HG03354 (cell line): ENCODE results near the gene SORD.
"Not testable (repeated sequence)": the region's sequence is repeated elsewhere in the genome, so short reads cannot be mapped to it uniquely, and the experiment has no call there.

Source experiments
- ATAC-seq: cut with Tn5 transposase; IDR thresholded peaks from one replicate; pipeline ENCODE4 v1.9.1; 2021; ENCODE audit warnings: mild to moderate bottlenecking; ENCODE audit not compliant: unreplicated experiment, poor library complexity, severe bottlenecking

The SORD gene

DNA sequence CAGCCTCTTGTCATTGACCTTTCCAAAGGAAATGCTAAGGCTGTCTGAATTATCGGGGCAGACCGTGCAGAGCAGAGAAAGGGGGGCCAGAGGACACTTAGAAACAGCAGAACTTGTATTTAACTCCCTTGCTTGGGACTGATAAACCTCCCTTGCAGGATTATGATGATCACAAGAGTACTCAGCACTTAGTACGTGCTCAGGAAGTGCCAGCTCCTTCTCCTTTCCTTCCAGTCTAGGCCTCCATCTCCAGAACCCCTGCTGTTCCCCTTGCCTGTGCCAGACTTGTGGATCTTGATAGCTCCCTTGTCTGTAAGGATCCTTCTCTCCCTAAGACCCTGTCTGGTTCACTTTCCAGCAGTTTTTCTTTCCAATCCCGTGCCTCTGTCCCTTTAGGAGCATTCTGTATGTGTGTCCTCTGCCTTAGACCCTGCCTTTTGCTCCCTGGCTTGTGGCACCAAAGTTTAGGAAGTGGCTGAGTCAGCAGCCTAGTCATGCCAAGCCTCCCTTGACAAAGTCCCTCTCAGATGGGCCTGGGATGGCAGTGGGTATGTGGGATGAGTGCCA lies 747 bp downstream of the SORD start:
- peak; percentile 5 for ATAC-seq

DNA sequence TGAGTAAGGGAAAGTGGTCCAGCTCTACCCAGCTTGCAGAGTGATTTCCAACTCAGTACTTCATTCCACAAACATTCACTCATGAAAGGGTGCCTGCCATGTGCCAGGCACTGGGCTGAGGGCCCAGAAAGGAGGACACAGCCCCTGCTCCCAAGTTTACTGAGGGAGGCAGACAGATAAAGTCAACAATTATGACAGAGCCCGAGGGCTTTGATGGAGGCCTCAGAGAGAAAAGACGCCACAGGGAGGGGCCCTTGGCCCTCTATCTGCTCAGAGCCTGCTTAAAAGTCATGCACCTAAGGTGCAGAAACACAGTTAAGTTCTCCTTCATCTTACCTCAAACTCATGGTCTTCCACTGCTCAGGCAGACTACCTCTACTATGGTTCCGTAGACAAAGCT lies 1.7 kb downstream of the SORD start:
- not testable (repeated sequence) for ATAC-seq

DNA sequence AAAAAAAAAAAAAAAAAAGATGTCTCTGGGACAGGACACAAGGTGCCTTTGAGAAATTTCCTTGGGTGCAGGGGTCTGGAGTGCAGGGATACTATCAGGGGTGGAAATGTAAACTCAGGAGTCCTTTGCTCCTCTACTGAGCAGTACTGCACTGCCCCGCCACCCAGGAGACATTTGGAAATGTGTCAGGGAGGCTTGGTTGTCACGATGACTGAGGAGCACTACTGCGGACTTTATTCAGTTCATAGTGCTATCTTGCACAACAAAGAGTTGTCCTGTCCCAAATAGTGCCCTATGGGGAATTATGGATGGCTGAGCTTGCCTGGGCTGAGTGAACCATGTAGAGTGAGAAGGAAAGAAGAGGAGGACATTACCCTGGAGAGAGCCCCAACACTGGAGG lies 2.6 kb downstream of the SORD start:
- not testable (repeated sequence) for ATAC-seq

DNA sequence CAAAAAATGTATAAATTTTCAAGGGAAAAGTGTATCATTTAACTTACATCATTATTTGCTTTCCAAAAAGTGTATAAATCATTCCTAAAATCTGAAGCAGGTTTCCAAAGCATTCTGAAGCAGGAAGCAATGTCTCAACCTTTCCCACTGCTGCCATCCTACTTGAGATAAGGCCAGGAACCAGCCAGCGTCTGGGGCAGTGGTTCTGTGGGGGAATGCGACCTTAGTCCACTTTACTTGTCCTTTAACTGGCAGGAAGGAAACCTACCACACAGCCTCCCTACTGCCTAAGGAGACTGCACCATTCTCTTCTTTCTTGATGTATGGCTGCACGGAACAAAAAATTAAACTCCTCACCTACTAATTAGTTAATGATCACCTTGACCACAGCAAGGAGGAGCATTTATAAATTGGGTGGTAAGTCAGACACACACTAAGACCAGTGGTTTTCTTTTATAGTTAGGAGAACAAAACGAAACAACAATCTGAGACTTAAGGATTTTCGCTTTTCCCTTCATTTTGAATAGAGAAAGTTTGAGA lies 3.7 kb downstream of the SORD start:
- ATAC-seq = no peak

DNA sequence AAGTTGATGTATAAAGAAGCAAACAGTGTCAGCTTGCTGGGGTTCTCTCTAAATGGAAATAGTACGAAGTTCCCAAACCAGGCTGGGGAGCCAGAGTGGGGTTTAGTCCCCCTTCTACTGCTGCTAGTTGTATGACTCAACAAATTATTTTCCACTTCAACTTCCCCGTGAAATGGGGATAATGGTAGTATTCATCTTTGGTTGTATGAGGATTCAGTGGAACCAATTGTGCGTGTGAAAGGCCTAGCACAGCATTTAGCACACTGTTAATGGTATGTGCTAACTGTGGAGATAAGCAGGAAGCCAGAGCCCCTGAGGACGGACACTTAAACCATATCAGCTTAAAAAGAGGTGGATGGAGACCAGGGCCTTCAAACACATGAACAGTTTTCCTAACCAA lies 4.2 kb downstream of the SORD start:
- ATAC-seq = no peak

DNA sequence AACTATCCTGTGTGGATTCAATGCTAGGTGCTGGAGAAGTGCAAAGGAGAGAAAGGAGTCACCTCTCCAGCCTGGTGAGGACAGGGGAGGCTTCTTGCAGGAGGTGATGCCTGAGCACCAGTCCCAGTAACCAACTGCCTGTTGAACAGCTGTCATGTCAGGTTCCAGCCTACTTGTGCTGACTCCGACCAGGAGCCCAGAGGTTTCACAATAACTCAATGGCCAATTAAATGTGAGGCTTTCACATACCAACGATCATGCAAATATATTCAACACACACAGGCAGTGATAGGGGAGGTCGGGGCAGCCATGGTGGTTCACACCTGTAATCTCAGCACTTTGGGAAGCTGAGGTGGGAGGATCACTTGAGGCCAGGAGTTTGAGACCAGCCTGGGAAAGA lies 7.7 kb downstream of the SORD start:
- ATAC-seq = peak; percentile 66

DNA sequence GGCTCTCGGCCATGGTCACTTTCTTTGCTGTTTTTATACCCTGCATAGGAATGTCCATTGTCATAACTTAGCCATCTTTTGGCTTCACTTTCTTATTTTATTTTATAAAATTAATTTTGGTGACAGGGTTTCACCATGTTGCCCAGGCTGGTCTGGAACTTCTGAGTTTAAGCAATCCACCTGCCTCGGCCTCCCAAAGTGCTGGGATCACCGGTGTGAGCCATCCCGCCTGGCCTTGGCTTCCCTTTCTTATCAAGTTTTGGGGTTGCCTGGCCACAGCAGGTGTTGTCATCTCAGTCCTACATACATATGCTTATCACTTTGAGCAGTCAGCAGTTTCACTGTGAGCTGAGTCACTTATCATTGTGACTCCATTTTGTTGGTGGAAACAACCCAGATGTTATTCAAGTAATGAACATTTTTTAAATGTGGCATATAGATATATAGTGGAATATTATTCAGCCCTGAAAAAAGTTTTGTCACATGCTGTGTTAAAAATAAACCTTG lies 8.6 kb downstream of the SORD start:
- ATAC-seq = not testable (repeated sequence)

DNA sequence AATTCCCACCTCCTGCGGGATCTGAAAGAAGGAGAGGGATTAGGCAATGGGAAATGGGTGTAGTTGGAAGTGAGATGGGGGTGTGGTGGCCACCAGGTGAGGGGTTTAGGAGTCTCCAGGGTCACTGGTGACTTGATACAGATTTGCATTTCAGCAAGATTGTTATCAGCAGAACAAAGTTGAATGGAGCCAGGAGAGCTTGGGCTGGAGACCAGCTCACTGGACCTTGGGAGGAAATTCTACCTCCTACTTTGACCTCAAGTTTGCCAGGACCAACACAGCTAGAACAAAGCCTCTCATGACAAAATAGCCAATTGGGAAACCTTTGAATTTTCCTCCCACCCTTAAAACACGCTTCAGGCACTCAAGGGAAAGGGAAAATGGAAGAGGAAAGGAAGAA lies 9.5 kb downstream of the SORD start:
- not testable (repeated sequence) for ATAC-seq

DNA sequence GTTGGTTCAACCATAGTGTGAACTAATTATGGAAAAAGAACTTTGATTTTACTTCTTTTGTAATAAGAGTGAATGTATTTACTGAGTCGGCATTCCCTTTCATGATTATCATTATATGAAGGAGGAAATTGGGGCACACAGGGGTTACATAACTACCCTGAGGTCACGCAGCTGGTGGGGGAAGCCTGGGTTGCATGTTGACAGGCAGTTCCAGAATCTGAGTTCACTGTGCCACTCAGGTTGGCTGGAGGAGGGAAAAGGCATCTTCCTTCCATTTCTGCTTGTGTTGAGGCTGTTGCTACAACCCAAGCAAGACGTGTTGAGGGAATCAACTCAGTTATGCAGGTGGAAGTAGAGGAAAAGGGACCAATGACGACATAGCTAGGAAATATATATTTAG lies 11.1 kb downstream of the SORD start:
- ATAC-seq = not testable (repeated sequence)

DNA sequence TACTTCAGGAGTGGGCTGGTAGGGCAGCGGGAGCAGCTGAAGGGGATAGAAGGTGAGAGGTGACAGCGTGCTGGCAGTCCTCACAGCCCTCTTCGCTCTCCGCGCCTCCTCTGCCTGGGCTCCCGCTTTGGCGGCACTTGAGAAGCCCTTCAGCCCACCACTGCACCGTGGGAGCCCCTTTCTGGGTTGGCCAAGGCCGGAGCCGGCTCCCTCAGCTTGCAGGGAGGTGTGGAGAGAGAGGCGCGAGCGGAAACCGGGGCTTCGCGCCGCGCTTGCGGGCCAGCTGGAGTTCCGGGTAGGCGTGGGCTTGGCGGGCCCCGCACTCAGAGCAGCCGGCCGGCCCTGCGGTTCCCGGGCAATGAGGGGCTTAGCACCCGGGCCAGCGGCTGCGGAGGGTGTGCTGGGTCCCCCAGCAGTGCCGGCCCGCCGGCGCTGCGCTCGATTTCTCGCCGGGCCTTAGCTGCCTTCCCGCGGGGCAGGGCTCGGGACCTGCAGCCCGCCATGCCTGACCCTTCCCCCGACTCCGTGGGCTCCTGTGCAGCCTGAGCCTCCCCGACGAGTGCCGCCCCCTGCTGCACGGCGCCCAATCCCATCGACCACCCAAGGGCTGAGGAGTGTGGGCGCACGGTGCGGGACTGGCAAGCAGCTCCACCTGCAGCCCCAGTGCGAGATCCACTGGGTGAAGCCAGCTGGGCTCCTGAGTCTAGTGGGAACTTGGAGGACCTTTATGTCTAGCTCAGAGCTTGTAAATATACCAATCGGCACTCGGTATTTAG lies 11.8 kb downstream of the SORD start:
- ATAC-seq = not testable (repeated sequence)

DNA sequence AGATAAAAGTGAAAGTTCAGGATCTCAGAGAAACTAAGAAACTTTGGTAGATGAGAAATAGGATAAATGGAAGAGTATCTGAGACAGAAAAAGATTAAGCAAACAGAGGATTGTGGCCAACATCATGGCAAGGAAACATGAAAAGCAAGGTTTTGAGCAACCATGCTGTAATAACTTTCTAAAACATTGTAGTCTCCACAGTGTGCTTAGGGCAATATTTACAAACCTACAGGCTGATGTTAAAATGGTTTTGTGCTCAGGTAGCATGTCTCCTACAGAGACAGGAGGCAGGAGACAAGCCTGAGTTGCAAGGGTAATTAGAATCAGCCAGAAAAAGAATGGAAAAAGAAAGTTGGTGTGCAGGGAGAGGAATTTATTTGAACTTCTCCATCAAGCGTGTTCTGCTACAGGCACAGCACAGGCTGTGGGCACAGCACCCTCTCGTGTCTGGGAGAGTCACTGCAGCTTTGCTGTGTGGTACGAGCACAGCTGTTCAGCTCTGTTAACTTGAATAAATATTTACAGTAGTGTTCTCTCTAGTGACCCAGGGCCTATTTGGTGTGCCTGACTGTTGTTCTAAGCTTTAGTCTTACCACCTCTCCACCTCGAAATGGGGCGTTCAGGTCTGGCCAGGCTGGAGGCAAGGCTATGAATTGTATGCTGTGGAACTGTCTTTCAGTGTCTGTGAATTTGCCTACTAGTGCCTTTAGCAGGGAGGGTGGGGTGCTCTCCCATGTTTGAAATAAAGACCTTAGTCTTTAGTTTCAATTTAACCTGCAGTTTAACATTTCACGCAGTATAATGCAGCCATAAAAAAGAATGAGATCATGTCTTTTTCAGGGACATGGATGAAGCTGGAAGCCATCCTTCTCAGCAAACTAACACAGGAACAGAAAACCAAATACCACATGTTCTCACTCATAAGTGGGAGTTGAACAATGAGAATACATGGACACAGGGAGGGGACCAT lies 14.1 kb downstream of the SORD start:
- ATAC-seq = peak; percentile 92

DNA sequence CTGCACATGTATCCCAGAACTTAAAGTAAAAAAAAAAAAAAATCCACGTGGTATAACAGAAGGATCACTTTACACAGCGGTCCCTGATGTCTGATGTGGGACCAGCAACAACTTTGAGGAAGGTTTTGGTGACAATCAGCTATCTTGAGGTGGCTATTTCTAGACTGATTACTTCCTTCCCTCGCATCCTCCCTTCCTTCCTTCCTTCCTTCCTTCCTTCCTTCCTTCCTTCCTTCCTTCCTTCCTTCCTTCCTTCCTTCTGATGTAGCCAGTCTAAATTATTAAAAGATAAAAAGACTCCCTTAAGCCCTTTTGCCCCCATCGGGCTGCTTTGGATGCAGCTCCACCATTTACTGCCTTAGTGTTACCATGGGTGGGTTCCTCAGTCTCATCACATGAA lies 14.9 kb downstream of the SORD start:
- no peak for ATAC-seq

DNA sequence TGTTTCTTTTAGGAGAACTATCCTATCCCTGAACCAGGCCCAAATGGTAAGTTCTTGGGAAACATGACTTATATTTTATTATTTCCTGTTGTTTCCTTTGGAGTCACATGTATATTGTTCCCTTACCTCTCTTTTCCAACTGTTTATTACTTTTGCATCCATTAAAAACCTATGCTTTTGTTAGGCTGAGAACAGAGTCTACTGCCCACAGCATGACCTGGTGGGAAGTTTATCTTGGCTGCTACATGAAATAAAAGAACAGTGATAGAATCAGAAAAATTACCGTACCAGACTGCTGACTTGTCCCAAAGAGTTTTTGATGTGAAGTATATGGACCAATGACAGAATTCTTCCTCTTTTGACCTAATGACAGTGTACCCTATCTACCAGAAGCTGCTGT lies 17.4 kb downstream of the SORD start:
- not testable (repeated sequence) for ATAC-seq

DNA sequence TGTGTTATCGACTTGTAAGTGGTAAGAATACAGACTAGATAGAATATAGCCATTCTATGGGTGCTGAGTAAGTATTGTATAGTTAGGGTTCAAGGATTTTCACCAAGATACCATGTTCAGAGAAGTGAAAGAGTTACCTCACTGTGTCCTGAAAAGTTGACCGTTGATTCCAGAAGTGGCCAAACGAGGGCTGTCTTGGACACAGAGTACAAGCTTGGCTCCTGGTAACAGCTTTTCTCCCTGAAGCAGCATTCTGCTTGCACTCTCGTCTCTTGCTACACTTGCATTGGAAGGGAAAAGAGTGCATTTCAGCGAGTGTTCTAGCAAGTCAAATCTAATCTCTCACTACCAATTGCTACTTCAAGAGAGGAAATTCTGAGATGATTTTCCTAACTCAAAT lies 18.5 kb downstream of the SORD start:
- ATAC-seq = not testable (repeated sequence)

DNA sequence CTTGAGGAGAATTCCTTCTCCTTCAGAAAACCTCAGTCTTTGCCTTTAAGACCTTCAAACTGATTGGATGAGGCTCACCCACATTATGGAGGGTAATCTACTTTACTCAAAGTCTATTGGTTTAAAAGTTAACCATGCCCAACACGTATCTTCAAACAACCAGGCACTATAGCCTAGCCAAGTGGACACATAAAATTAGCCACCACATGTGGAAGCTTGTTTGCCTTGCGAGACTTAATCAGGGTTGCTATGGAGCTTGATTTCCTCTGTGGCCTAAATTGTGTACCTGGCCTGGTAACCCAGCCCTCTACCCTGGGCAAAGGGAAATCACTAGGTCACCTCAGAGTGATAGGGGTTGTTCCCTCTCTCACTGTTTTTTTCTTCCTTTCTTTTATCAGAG lies 19.9 kb downstream of the SORD start:
- ATAC-seq = not testable (repeated sequence)

DNA sequence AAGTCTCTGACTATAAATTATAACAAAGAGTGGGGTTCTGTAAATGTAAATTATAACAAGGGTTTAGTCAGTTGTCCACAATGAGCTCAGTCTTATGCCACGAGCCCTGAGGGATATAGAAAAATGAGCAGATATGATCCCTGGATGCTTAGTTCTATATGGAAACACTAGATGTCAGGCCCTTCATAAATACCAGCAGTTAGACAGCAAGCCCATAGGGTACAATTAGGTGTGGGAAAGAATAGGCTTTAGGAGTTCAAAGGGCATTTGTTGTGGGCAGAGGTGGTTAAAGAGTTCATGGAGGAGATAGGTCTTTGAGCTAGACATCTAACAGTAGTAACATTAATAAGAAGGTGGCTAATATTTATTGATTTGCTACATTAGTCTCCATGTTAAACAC lies 21.3 kb downstream of the SORD start:
- not testable (repeated sequence) for ATAC-seq

DNA sequence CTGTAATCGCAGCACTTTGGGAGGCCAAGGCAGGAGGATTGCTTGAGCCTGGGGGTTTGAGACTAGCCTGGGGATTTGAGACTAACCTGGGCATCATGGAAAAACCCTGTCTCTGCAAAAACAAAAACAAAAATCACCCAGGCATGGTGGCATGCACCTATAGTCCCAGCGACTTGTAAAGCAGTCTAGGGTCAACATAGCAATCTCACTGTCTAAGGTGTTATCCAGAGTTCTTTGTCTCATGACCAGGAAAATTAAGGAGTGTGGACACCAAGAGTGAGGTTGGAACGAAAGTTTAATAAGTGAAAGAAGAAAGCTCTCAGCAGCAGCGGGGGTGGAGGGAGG lies 25.4 kb downstream of the SORD start:
- not testable (repeated sequence) for ATAC-seq

DNA sequence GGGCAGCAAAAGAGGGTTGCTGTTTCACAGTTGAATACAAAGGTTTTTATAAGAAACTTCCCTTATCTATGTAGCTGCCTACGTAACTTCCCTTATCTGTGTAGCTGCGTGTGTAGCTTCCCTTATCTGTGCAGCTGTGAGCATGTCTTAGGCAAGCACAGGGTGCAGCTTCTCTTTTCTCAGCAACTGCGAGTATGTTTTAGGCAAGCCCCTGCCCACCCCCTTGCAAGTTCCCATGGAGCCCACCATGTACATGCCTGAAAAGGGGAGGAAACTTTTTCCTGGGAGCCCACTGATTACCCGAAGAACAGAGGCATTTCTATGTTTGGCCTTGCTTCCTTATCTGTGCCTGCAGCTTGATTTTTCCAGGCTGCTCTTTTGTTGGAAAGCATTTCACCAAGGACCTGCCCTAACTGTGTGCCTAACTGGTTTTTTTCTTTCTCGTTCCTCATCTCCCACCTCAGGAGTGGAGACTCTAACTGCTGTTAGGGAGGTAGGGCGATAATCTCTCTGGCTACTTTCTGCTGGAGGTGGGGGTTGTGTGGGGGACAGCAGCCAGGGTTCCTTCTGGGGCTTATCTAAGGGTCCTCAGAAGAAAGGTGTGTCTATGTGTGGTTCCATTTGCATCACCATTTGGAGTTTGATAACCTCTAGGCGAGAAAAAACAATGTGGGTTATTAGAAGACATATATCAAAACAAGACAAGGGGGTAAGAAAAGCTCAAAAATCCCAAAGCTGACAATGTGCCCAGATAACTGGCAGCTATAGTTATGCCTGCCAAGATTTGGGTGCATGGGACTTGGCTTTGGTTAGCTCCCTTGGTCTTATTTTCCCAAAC lies 26.0 kb downstream of the SORD start:
- ATAC-seq = no peak

DNA sequence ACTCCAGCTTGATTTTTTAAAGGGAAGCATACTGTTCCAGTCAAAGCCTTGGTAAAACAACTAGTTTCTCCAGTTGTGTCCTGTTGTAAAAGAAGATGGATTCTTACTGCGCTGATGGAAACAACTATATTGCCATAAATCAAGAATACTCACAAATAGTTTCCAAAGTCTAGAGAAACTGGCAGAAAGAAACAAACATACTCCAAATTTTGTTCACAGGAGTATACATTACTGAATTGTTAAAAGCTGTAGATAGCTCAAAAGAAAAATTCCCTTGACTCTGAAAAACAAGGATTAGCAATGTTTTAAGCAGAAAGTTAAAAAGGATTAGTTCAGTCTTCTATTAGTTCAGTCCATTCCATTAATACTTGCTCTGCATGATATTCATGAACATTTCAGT lies 27.6 kb downstream of the SORD start:
- no peak for ATAC-seq
